Smooth muscle cell (in vitro differentiated cells): ENCODE results near the gene CHRD. TPM values are rescaled to one million over a fixed set of nuclear protein-coding genes. Genes with fewer than 3 reads are reported as not detected.

Experiments
- DNase-seq: peaks from one replicate; lab custom pipeline; 2025; ENCODE audit not compliant: unreplicated experiment; lab: John Stamatoyannopoulos, UW
- H2AFZ ChIP-seq: fragments of 200-600 bp; sonication (generic); 2 replicates; pipeline ENCODE4 v1.6.0; 2016; ENCODE audit warnings: antibody characterized with exemption, low read depth, mild to moderate bottlenecking
- H3F3A ChIP-seq: fragments of 200-600 bp; sonication (generic); 2 replicates; pipeline ENCODE4 v1.6.0; 2017; ENCODE audit warnings: antibody characterized with exemption, low read depth
- H3K27ac ChIP-seq: fragments of 200-600 bp; sonication (generic); 2 replicates; pipeline ENCODE4 v1.5.1; 2016; ENCODE audit warnings: low read depth, mild to moderate bottlenecking
- H3K27me3 ChIP-seq: fragments of 200-600 bp; sonication (generic); 2 replicates; pipeline ENCODE4 v1.6.1; 2016; ENCODE audit warnings: low read depth, mild to moderate bottlenecking
- H3K36me3 ChIP-seq: fragments of 200-600 bp; sonication (generic); 2 replicates; pipeline ENCODE4 v1.5.1; 2016; ENCODE audit warnings: low read depth
- H3K4me1 ChIP-seq: fragments of 200-600 bp; sonication (generic); 2 replicates; pipeline ENCODE4 v1.5.1; 2016; ENCODE audit warnings: low read depth
- H3K4me2 ChIP-seq: fragments of 200-600 bp; sonication (generic); 2 replicates; pipeline ENCODE4 v1.6.0; 2016; ENCODE audit warnings: mild to moderate bottlenecking
- H3K4me3 ChIP-seq: fragments of 200-600 bp; sonication (generic); 2 replicates; pipeline ENCODE4 v1.5.1; 2016; ENCODE audit warnings: mild to moderate bottlenecking
- H3K79me2 ChIP-seq: fragments of 200-600 bp; sonication (generic); 2 replicates; pipeline ENCODE4 v1.6.0; 2016; ENCODE audit warnings: low read depth, mild to moderate bottlenecking
- H3K9ac ChIP-seq: fragments of 200-600 bp; sonication (generic); 2 replicates; pipeline ENCODE4 v1.6.0; 2016; ENCODE audit warnings: low read depth
- H3K9me3 ChIP-seq: fragments of 200-600 bp; sonication (generic); replicated peaks from 2 replicates; pipeline ENCODE4 v1.5.1; 2016; ENCODE audit warnings: low read depth
- H4K20me1 ChIP-seq: fragments of 200-600 bp; sonication (generic); 2 replicates; pipeline ENCODE4 v1.6.0; 2016; ENCODE audit warnings: low read depth
- CTCF ChIP-seq: fragments of 200-600 bp; sonication (generic); IDR thresholded peaks from 2 replicates; pipeline ENCODE4 v1.5.1; 2017; ENCODE audit warnings: borderline replicate concordance, mild to moderate bottlenecking, antibody characterized with exemption; ENCODE audit not compliant: insufficient read depth, poor library complexity, severe bottlenecking
- WGBS: methylation state at CpG from one replicate; pipeline ENCODE4 v1.1.7; 2016; ENCODE audit warnings: low lambda C conversion rate; 5-methylcytosine and 5-hydroxymethylcytosine counted together
- polyA plus RNA-seq: library from polyadenylated mRNA; unstranded; fragments of >200 nt; fragmentation: Nextera tagmentation; extraction: Ambion mirVana; gene quantifications from 2 replicates; pipeline ENCODE4 v1.2.1, GENCODE V29; 2016
- total RNA-seq: library from RNA; depleted of rRNA; stranded (reverse); fragments of >200 nt; gene quantifications from 2 replicates; pipeline ENCODE4 v1.2.3, GENCODE V29; 2014

CHRD gene
- total and polyA plus RNA-seq, 2 experiments from 2014 or later, result 1.5 to 2.5 TPM

DNA sequence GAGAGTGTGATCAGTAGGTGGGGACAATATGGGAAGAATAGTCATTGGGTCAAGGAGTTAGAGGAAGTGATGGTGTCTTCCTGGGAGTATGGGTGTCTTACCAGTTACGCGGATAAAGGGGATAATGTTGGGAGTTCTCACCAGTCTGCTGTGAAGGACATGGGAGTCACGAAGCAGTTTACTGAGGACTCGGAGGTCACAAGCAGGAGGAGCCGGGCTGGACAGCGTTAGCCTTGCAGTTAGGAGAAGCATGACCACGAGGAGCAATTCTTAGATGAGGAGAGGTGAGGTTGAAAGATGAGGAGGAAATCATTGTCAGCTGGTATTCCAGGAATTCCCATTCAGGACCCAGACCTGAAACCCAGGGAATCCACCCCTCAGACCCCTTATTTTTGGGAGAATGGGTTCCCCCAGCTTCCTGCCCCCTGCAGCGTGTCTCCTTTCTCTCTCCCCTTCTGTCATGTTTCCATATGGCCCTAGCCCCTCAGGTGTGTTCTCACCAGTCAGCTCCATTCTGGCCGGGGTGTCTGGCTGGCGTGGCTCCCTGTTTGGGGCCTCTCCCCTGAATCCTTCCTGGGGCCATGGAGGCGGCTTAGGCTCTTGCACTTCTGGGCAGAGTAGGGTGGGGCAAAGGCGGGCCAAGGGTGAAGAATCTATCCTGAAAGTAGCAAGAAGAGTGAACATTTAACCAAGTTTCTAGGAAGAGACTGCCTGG, 4.0 kb upstream of the CHRD start:
- Histone ChIP-seq H3K36me3 (no peaks in the 10 kb centered on the region), H3K27ac (no peak overlapping the region), H3K4me2 (no peak overlapping the region), H3K9me3 (no peaks in the 10 kb centered on the region), H3K4me1 (peaks cover 16% of the 10 kb centered on the region), H3K79me2 (no peaks in the 10 kb centered on the region), H3K27me3 (peaks cover 4% of the 10 kb centered on the region), H3F3A (no peaks in the 10 kb centered on the region), H2AFZ (no peak overlapping the region), H3K9ac (no peak overlapping the region), H4K20me1 (no peaks in the 10 kb centered on the region), H3K4me3 (no peak overlapping the region)
- WGBS, result 77% methylated on average over 12 of the region's 12 CpGs
- DNase-seq, result no peak
- no peak for TF ChIP-seq CTCF

GRCh38 chr3:184377374-184377773, 2.5 kb upstream of the CHRD start:
- Histone ChIP-seq H3K27me3 (peaks cover 18% of the 10 kb centered on the region), H3K36me3 (no peaks in the 10 kb centered on the region), H3K4me3 (no peak overlapping the region), H4K20me1 (no peaks in the 10 kb centered on the region), H2AFZ (no peak overlapping the region), H3F3A (no peaks in the 10 kb centered on the region), H3K9ac (no peak overlapping the region), H3K9me3 (no peaks in the 10 kb centered on the region), H3K27ac (no peak overlapping the region), H3K4me1 (peaks cover 22% of the 10 kb centered on the region), H3K79me2 (no peaks in the 10 kb centered on the region), H3K4me2 (no peak overlapping the region)
- WGBS, result 86% methylated on average over 5 of the region's 5 CpGs
- no peak for TF ChIP-seq CTCF
- no peak for DNase-seq

GRCh38 chr3:184377882-184378445, 1.9 kb upstream of the CHRD start, which contains the start of gene THPO:
Gene THPO (minus strand): TSS chr3:184378207. CDS start chr3:184376259, 1,948 bp downstream.
- peak within 1 kb of the TSS; percentile 78 for H3K4me2 ChIP-seq
- H3K79me2 ChIP-seq, result no peaks in the 10 kb centered on the region
- no peak for DNase-seq
- H3F3A ChIP-seq, result no peaks in the 10 kb centered on the region
- peaks cover 18% of the 10 kb centered on the region for H3K27me3 ChIP-seq
- H3K4me1 ChIP-seq, result peaks cover 22% of the 10 kb centered on the region
- H3K9ac ChIP-seq, result no peak within 1 kb of the TSS
- H3K36me3 ChIP-seq, result no peaks in the 10 kb centered on the region
- H2AFZ ChIP-seq, result no peak within 1 kb of the TSS
- WGBS, result 46% methylated on average over 7 of the region's 7 CpGs
- no peaks in the 10 kb centered on the region for H3K9me3 ChIP-seq
- no peak within 1 kb of the TSS for H3K27ac ChIP-seq
- no peak for TF ChIP-seq CTCF
- H4K20me1 ChIP-seq, result no peaks in the 10 kb centered on the region
- H3K4me3 ChIP-seq, result no peak within 1 kb of the TSS
